Transverse colon (tissue), 4 donors: ENCODE results near the gene LIX1L.

Experiments used
- CTCF ChIP-seq, 5 experiments: fragments of 200-600 bp in 3 of 5; fragments of 450-650 bp in 2 of 5; sonication (generic) in 3 of 5; IDR thresholded peaks; 1 replicate in 2 of 5; 2 replicates in 3 of 5; pipeline ENCODE4 v1.5.1; 2016 to 2017; ENCODE audit warnings: antibody characterized with exemption in 5 of 5, inconsistent platforms in 3 of 5, mild to moderate bottlenecking in 2 of 5, moderate library complexity in 1 of 5
- POLR2AphosphoS5 ChIP-seq, 3 donors: sonication (generic); formaldehyde crosslinking; IDR thresholded peaks; one replicate each; pipeline ENCODE4 v1.6.1; 2016; ENCODE audit warnings: antibody characterized with exemption in 3 of 3

- no peak for TF ChIP-seq POLR2AphosphoS5 (IDR thresholded peaks at IDR 0.05)
- no peak for TF ChIP-seq CTCF (IDR thresholded peaks at IDR 0.05)
Observed at GRCh38 chr1:145898756-145899155, 59.1 kb downstream of the LIX1L start.
